Lower leg skin (tissue), 4 donors: ENCODE results near the gene PEAK1. TPM values are rescaled to one million over a fixed set of nuclear protein-coding genes. Genes with fewer than 3 reads are reported as not detected.

ENCODE experiments used
- DNase-seq, 2 donors: peaks; one replicate each; pipeline ENCODE4 v3.0.0-alpha.2; 2019; ENCODE audit warnings: low spot score in 2 of 2
- H3K4me3 ChIP-seq: fragments of 200-600 bp; sonication (generic); 2 replicates; pipeline ENCODE4 v1.5.1; 2017; ENCODE audit warnings: mild to moderate bottlenecking, low read depth; ENCODE audit not compliant: poor library complexity, severe bottlenecking
- POLR2A ChIP-seq, 2 donors: fragments of 450-650 bp; IDR thresholded peaks; one replicate each; pipeline ENCODE4 v1.6.1; 2016 to 2017; ENCODE audit warnings: antibody characterized with exemption in 2 of 2, mild to moderate bottlenecking in 1 of 2, moderate library complexity in 1 of 2
- WGBS, 2 donors: methylation state at CpG; one replicate each; pipeline ENCODE4 v1.1.5; 2018; 5-methylcytosine and 5-hydroxymethylcytosine counted together
- intact Hi-C: fragments of 100-400 bp; cut with DNase I; formaldehyde crosslinking; loops from one replicate; pipeline ENCODE4 v1.15.0; 2023; ENCODE audit warnings: low total_unique reads
- total RNA-seq, 4 donors: library from RNA; depleted of rRNA; stranded (reverse); fragments of >200 nt; gene quantifications; one replicate each; pipeline ENCODE4 v1.1.0, GENCODE V29; 2016
- TF ChIP-seq, protein P1 (sequence below), 3 donors: fragments of 450-650 bp; IDR thresholded peaks; one replicate each; pipeline ENCODE4 v1.5.1; 2016; ENCODE audit warnings: antibody characterized with exemption in 3 of 3, mild to moderate bottlenecking in 3 of 3, moderate library complexity in 2 of 3

Gene PEAK1
- total RNA-seq, 4 donors from 2014 or later, result 23.4 to 38.2 (median 31.0) TPM

DNA sequence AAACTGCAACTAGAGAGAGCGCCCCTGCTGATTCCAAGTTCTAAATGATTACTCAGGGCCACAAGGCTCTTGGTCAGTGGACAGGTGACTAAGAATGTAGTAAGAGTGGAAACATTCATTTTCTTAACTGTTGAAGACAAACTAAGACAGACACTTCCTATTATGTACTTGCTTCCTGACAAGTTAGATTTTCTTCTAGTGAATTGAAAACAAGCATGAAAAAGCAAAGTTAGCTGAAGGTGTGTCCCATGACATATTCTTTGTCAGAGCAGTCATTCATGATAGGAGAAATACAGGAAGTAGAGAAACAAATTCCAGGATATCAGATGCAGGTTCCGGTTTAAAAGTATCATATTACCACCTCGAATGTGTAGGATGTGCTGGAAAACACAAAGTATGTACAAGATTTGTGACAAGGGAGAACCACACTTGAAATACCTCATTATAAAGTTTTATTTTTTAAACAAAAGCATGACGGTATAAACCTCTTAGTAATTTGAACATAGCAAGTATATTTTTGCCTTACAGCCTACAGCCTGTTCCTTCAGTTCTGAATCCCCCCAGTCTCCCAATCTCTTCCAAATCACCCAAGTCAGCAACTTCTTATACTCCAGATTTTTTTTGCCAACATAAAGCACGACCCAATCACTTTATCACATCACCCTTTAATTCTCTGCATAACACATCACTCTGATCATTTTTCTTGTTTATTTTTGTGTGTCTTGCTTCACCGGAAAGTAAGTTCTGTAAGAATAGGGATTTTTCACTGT, 355.2 kb downstream of the PEAK1 start:
- H3K4me3 ChIP-seq, result no peak overlapping the region
- DNase-seq, result no peak
- no peak for TF ChIP-seq POLR2A (IDR thresholded peaks at IDR 0.05)
- TF ChIP-seq, protein P1, sequence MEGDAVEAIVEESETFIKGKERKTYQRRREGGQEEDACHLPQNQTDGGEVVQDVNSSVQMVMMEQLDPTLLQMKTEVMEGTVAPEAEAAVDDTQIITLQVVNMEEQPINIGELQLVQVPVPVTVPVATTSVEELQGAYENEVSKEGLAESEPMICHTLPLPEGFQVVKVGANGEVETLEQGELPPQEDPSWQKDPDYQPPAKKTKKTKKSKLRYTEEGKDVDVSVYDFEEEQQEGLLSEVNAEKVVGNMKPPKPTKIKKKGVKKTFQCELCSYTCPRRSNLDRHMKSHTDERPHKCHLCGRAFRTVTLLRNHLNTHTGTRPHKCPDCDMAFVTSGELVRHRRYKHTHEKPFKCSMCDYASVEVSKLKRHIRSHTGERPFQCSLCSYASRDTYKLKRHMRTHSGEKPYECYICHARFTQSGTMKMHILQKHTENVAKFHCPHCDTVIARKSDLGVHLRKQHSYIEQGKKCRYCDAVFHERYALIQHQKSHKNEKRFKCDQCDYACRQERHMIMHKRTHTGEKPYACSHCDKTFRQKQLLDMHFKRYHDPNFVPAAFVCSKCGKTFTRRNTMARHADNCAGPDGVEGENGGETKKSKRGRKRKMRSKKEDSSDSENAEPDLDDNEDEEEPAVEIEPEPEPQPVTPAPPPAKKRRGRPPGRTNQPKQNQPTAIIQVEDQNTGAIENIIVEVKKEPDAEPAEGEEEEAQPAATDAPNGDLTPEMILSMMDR (IDR thresholded peaks at IDR 0.05), result no peak
- 71 to 74% methylated on average over 6 of the region's 6 CpGs for WGBS, 2 donors
- intact Hi-C loops, result no loop called here

DNA sequence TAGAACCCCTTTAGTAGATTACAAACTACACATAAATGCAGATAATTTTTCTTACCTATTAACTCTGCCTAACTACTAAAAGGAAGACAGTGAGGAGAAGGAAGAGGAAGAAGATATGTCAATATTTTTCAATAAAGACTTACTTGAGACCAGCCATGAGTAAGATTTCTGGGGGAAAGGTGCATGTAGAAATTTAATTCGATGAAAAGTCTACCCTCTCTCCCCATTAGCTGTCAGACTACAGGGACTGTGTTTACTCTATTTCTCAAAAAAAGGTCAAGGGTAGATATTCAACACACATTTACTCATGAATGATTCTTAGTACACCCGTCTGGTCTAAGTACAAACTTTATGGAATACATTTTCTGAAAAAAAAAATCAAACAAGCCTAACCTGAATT, 355.8 kb downstream of the PEAK1 start:
- DNase-seq, result no peak
- intact Hi-C loops, result no loop called here
- WGBS, 2 donors, result 92 to 96% methylated on average over 2 of the region's 2 CpGs
- TF ChIP-seq, protein P1 (IDR thresholded peaks at IDR 0.05), result no peak
- TF ChIP-seq POLR2A (IDR thresholded peaks at IDR 0.05), result no peak
- no peak overlapping the region for H3K4me3 ChIP-seq

DNA sequence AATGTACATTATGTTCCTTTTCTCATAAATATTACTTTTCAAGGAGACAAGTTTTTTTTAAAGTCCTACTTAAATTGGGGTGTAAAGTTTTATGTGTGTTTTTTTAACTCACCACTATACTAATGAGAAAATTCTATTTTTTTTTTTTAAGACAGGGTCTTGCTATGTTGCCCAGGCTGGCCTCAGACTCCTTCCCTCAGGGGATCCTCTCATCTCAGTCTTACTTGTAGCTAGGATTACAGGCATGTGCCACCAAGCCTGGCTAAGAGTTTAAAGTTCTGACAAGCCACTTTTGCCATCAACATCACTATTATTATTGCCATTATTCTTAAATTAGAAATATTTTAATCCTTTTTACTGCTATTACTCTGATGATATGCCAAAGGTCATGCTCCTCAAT, 356.7 kb downstream of the PEAK1 start:
- intact Hi-C loops, result no loop called here
- no peak overlapping the region for H3K4me3 ChIP-seq
- DNase-seq, result no peak
- no peak for TF ChIP-seq POLR2A (IDR thresholded peaks at IDR 0.05)

DNA sequence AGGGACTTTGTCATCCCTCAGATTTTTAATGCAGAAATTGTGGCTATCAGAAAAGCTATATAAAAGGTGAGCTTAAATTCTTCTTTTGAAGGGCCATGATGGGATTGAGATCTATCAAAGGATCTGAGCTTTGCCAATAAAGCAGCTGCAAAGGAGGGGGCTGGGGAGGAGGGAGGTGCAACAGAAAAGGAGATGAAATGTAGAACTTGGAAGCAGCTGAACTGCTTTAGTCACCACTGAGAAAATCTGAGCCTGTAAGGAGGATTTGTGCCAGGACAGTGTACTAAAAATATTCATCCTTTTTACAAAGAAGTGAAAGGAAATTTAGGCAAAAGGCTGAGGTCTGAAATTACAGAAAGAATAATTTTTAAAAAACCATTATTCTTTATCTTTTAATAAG, 359.4 kb downstream of the PEAK1 start:
- TF ChIP-seq POLR2A (IDR thresholded peaks at IDR 0.05), result no peak
- TF ChIP-seq, protein P1 (IDR thresholded peaks at IDR 0.05), result no peak
- H3K4me3 ChIP-seq, result no peak overlapping the region
- intact Hi-C loops, result no loop called here
- DNase-seq, result no peak

DNA sequence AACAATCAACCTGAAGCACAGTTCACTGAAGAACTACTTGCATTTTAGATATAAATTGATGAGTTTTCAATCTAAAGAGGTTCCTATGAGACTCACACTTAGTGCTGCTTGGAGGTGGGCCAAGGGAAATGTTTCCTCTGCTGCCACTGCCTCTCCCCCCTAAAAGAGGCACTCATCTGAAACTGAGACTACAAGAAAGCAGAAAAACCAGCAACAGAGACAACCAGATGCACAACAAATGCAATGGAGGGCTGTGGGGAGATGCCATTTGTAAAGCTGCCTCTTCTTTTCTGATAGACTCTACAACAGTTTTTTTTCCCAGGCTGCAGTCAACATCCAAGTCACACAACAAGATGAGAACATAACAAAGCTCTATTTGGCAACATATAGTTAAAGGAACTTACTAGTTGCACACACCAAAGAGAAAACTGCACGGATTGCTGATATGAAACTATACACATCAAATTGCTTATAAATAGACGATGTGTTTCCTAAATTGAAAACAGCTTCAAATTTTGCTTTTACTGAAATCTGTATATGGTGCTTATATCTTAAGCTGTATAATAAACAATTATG, 360.0 kb downstream of the PEAK1 start:
- no peak overlapping the region for H3K4me3 ChIP-seq
- no peak for TF ChIP-seq POLR2A (IDR thresholded peaks at IDR 0.05)
- TF ChIP-seq, protein P1 (IDR thresholded peaks at IDR 0.05), result no peak
- no peak for DNase-seq
- intact Hi-C loops, result no loop called here
- 25 to 30% methylated on average over 2 of the region's 2 CpGs for WGBS, 2 donors

DNA sequence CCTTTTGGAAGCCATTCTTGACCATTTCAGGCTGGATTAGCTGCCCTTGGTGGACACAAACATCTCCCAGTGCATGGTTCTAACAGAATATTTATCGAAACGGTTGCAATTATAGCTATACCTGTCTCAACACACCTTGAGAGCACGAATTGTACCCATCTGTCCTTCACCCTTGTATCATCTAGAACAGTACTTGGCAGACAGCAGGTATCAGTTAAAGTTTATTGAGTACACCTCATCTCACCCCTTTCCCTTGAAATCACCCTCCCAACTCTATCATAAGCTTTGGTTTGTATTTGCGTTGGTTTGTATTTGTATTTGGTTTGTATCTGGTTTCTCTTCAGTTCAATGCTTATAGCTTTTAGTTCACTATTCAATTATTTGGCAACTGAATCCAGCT, 361.4 kb downstream of the PEAK1 start:
- WGBS, 2 donors, result 89 to 93% methylated on average over 4 of the region's 4 CpGs
- TF ChIP-seq, protein P1 (IDR thresholded peaks at IDR 0.05), result no peak
- no peak for TF ChIP-seq POLR2A (IDR thresholded peaks at IDR 0.05)
- no peak overlapping the region for H3K4me3 ChIP-seq
- no peak for DNase-seq
- intact Hi-C loops, result no loop called here
